ENCODE measurements around the gene MACIR.
"Not testable (repeated sequence)": the region's sequence is repeated elsewhere in the genome, so short reads cannot be mapped to it uniquely, and the experiment has no call there.

MACIR gene

GRCh38 chr5:103258368-103258956 lies at the start of gene MACIR:
TSS of gene MACIR (plus strand) at chr5:103258763. CDS start at chr5:103275920, 17,157 bp downstream.
- TF ChIP-seq ZNF274 (IDR thresholded peaks at IDR 0.05; ENCODE audit: low read depth, low read length): no peak
- H3K4me3 ChIP-seq (ENCODE audit: low read length): peak within 1 kb of the TSS; percentile 65

DNA sequence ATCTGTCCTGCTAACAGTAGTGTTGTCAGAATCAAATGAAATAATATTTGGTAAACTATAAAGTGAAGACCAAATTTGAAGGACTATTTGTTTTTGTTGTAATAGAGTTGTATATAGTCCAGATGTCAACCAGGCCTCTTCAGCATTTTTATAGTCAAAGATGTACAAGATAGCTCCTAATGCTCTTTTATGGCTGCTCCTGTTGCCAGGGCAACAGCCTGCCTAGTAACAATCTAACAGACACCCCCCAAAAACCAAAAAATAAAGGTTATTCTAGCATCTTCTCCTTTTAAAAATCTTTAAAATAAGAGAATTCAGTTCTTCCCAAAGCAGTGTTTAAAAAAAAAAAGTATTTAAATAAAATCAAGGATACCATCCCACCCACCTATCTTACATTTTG lies 49.5 kb upstream of the MACIR start:
- no peak for TF ChIP-seq ZNF274 (IDR thresholded peaks at IDR 0.05; ENCODE audit: low read depth, low read length)
- H3K4me3 ChIP-seq (ENCODE audit: low read length): no peak overlapping the region

DNA sequence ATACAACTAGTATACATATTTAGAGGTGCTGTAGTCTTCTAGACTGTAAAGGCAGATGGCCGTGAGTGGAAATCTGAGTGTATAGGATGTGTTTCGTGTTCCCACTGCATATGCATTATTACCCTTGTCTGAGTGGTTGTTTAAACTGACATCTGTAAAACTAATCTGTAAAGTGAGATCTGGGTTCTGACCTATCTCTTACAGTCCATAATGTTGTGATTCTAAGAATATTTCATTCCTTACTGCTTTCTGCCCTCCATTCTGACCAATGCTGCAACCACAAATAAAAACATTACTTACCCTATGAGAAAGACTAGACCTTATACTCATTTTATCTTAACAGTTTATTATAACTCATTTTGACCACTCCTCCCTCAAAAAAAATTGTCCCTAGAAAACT lies 47.6 kb upstream of the MACIR start:
- TF ChIP-seq ZNF274 (IDR thresholded peaks at IDR 0.05; ENCODE audit: low read depth, low read length): no peak
- no peak overlapping the region for H3K4me3 ChIP-seq (ENCODE audit: low read length)

DNA sequence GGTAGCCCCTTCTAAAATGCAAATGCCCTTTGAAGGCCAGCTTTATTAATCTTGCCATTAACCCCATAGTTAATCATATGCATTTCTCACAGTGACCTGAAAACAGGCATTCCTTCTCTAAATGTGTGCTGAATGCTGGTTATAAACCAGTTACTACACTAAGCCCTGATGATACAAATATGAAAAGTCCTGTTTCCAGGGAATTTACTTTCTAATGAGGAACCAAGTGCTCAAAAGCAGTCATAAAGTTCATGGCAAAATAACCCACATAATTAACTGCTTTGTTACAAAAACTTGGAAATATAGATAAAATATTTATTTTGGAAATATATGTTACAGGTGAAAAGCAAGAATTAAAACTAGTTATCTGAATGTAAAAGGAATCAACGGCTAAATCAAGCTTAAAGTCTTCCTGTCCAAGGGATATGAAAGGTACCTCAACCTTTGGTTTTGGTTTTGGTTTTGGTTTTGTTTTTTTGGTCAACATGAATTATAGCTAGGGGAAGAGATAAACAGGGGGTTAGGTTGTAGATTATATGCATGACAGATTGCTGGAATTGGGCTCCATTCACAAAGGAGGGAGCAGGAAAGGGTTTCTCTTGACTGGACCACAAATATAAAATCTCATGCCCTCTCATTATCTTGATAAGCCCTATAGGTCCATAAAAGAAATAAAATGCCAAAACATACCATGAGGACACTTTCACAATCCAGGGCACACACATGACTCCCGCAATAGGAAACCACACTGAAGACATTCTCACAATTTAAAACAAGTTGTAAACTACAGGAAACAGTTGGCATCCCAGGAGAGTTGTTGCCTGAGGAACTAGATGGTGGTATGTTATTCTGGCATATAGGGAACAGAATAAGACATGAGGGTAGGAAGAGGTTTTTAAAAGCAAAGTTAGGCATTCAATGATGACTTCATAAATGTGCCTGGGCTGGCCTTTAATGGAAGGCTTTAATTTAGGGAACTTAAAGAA lies 46.7 kb upstream of the MACIR start:
- TF ChIP-seq ZNF274 (IDR thresholded peaks at IDR 0.05; ENCODE audit: low read depth, low read length): no peak
- no peak overlapping the region for H3K4me3 ChIP-seq (ENCODE audit: low read length)

DNA sequence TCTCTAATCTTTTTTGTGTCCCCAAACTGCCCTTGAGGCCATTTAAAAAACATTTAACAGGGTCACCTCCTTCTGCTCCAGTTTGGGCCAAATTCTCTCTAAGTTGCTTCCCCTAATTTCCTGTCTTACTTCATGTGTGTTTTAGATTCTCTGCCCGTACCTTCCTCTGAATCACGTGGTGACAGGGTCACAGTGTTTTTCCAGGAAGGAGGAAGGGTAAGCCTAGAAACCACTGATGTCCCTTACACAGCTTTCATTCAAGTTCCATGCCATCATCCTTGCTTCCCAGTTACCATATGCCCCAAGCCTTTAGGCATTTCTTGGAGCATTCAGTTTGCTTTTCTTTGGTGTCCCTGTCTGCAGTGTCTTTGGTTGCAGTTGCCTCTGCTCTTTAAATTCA lies 42.4 kb upstream of the MACIR start:
- H3K4me3 ChIP-seq (ENCODE audit: low read length): no peak overlapping the region
- TF ChIP-seq ZNF274 (IDR thresholded peaks at IDR 0.05; ENCODE audit: low read depth, low read length): no peak

DNA sequence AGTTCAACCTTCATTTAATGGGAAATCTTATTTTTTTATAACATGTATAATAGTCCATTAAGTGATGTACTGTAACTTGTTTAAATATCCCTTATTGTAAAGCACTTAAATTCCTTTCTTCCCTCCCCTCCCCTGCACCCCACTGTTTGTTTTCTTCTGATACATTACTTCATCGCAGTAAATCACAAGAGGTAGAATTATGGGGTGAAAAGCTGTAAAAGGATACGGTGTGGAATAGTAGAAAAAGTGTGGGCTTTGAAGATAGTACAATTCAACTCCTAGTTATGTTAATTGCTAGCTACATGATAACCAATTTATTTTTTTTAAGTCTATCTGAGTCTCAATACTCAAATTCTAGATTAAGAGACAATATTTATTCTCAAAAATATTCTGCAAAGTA lies 41.9 kb upstream of the MACIR start:
- H3K4me3 ChIP-seq (ENCODE audit: low read length): no peak overlapping the region
- TF ChIP-seq ZNF274 (IDR thresholded peaks at IDR 0.05; ENCODE audit: low read depth, low read length): no peak

GRCh38 chr5:103217101-103217500 lies 41.5 kb upstream of the MACIR start:
- H3K4me3 ChIP-seq (ENCODE audit: low read length): no peak overlapping the region
- no peak for TF ChIP-seq ZNF274 (IDR thresholded peaks at IDR 0.05; ENCODE audit: low read depth, low read length)

DNA sequence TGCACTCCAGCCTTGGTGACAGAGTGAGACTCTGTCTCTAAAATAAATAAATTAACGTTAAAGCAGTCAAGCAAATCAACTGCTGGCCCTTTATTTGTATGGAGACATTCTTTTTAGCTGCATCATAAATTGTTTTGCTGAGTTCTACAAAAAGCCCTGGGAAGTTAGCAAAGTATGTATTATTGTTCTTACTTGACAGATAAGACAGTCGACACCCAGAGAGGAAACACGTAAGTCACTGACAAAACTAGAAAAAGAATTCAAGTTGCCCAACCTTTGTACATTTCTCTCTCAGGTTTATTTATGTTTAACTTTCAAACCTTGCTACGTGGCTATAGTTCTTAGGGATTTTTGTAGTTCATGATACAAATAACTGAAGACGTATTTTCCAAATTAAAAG lies 40.4 kb upstream of the MACIR start:
- H3K4me3 ChIP-seq (ENCODE audit: low read length): no peak overlapping the region
- no peak for TF ChIP-seq ZNF274 (IDR thresholded peaks at IDR 0.05; ENCODE audit: low read depth, low read length)

- not testable (repeated sequence) for H3K4me3 ChIP-seq (ENCODE audit: low read length)
These were observed 39.5 kb upstream of the MACIR start for GRCh38 chr5:103219074-103219473.

DNA sequence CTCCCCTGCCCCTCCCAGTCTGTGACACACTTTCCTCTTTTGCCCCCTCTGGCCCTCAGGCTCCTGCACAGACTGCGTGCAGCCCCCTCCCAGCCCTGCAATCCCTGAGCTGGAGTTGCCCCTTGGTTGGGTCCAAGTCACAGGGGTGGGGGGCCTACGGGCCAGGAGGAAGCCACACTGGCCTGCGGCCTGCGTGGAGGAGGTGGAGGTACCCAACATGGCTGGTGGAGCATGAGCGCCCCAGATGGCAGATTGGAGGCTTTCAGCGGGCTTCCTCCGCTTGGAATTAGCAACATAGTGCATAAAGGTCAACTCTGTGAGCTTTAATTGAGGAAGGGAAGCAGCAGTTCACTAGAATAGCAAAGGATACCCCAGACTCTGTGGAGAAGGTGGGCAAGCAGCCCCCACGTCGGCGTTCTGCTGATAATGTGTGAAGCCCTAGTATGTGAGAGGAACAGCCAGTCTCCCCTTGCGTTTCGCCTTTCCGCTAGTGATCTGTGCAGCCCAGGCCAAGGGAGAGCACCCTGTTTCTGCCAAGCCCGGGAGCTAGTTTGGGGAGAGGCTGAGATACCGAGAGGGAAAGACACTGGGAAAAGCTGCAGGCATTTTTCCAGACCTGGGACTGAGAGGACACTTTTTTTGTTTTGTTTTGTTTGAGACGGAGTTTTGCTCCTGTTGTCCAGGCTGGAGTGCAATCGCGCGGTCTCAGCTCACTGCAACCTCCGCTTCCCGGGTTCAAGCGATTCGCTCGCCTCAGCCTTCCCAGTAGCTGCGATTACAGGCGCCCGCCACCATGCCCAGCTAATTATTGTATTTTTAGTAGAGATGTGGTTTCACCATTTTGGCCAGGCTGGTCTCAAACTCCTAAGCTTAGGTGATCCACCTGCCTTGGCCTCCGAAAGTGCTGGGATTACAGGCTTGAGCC lies 35.3 kb upstream of the MACIR start:
- TF ChIP-seq ZNF274 (IDR thresholded peaks at IDR 0.05; ENCODE audit: low read depth, low read length): no peak
- H3K4me3 ChIP-seq (ENCODE audit: low read length): no peak overlapping the region

DNA sequence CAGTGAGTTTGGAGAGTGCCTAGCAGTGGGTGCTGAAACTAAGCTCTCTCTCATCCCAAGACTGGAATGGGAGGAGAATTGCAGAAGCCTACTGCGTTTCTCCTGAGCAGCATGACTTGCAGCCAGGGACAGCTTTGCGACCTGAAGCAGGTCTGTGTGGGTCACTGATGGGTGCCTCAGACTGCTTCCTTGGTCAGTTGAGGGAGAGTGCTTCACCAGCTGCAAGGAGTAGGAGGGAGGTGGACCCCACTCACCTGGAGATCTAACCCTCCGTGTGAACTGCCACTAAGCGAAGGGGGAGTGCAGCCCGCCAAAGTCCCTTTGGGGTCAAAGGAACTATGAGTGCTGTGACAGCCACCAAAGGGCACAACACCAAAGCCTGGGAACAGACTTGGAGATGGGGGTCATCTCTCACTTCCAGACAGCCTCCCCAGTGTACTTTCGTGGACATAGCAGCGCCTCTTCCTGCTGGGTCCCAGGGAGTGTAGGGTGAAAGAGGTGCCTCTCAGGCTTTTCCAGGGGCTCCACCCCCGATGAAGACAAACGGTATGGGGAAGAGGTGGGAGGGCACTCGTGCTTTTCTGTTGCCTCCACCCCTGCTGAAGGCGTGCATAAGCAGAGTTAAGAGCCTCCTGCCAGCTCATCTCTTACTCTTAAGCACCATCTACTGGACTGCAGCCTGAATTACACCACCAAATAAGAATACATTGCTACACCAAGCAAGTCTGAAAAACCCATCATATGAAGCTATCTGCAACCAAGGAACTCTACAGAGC lies 34.3 kb upstream of the MACIR start:
- no peak overlapping the region for H3K4me3 ChIP-seq (ENCODE audit: low read length)
- TF ChIP-seq ZNF274 (IDR thresholded peaks at IDR 0.05; ENCODE audit: low read depth, low read length): no peak

DNA sequence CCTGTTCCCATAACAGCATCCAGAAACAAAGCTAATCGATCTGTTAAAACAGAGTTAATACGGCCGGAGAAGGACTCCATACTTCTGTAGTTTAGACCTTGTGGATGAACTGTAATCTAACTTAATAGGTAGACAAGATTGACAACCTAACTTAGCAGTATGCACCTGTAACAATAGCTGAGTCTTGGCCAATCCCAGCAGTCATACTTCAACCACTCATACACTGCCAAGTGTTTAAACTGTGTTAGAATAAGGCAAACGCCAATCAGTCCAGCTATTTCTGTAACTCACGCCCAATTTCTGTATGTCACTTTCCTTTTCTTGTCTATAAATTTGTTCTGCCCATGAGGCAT lies 33.7 kb upstream of the MACIR start:
- no peak overlapping the region for H3K4me3 ChIP-seq (ENCODE audit: low read length)
- no peak for TF ChIP-seq ZNF274 (IDR thresholded peaks at IDR 0.05; ENCODE audit: low read depth, low read length)

DNA sequence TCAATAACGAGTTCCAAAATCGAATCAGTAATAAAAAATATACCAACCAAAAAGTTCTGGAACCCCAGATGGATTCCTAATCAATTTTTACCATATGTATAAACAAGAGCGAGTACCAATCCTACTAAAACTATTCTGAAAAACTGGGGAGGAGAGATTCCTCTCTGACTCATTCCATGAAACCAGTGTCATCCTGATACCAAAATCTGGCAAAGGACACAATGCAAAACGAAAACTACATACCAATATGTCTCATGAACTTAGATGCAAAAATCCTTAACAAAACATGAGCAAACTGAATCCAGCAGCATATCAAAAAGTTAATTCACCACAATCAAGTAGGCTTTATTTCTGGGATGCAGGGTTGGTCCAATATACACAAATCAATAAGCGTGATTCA lies 30.5 kb upstream of the MACIR start:
- TF ChIP-seq ZNF274 (IDR thresholded peaks at IDR 0.05; ENCODE audit: low read depth, low read length): no peak
- H3K4me3 ChIP-seq (ENCODE audit: low read length): no peak overlapping the region

DNA sequence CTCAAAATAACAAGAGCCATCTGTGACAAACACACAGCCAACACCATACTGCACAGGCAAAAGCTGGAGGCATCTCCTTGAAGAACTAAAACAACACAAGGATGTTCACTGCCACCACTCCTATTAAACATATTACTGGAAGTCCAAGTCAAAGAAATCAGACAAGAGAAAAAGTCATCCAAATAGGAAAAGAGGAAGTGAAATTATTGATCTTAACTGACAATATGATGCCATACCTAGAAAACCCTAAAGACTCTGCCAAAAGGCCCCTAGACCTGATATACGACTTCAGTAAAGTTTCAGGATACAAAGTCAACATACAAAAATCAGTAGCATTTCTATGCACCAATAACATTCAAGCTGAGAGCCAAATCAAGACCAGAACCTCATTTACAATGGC lies 30.0 kb upstream of the MACIR start:
- no peak for TF ChIP-seq ZNF274 (IDR thresholded peaks at IDR 0.05; ENCODE audit: low read depth, low read length)
- no peak overlapping the region for H3K4me3 ChIP-seq (ENCODE audit: low read length)
